ENCODE measurements around the gene RAD51C.
"Not testable (repeated sequence)": the region's sequence is repeated elsewhere in the genome, so short reads cannot be mapped to it uniquely, and the experiment has no call there.

Gene RAD51C

DNA sequence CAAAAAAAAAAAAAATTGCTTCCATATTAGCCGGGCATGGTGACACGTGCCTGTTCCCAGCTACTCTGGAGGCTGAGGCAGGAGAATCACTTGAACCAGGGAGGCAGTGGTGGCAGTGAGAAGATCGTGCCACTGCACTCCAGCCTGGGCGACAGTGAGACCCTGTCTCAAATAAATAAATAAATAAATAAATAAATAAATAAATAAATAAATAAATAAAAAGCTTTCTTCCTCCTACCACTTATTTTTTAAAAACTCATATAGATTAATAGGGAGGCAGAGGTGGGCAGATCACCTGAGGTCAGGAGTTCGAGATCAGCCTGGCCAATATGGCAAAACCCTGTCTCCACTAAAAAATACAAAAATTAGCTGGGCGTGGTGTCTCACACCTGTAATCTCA is 7.9 kb upstream of the RAD51C start:
- not testable (repeated sequence) for DNase-seq

DNA sequence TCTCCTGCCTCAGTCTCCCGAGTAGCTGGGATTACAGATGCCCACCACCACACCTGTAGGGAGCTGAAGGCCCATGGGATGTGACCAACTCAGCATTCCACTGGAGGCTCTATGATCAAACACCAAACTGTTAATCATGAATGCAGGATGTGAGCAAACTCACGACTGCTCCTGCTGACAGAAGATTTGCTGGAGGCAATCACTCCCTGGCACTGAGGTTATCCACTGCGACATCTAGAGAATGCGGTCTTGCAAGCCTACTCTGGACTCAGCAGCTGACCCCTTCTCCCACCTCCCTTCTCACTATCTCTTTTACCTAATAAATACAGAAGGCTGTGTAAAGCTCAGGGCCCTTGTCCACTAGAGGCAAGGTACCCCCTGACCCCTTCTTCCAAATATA is 5.4 kb upstream of the RAD51C start:
- no peak for DNase-seq

DNA sequence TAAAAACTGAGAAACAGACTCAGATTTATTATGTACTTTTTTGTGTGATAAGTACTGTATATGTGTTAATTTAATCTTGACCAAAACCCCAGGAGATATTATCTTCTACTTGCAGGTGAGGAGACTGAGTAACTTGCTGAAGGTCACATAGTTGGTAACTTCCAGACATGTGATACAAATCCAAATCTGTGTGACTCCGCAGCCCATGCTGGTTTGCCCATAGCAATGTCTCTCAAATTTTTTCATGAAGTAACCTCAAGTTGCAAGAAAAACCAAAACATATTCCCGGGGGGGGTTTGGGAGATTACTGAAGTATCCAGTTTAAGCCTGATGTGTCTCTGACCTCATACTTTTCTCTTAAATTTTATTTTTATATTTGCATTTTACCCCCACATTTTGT is 3.9 kb upstream of the RAD51C start:
- no peak for DNase-seq

DNA sequence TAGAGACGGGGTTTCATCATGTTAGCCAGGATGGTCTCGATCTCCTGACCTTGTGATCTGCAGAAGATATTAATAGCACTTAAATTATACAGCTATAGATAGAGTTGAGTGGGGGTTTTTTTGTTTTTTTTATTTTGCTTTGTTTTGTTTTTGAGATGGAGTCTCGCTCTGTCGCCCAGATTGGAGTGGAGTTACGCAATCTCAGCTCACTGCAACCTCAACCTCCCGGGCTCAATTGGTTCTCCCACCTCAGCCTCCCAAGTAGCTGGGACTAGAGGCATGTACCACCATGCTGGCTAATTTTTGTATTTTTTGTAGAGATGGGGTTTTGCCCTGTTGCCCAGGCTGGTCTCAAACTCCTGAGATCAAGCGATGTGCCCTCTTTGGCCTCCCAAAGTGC is 2.4 kb upstream of the RAD51C start:
- DNase-seq: not testable (repeated sequence)

DNA sequence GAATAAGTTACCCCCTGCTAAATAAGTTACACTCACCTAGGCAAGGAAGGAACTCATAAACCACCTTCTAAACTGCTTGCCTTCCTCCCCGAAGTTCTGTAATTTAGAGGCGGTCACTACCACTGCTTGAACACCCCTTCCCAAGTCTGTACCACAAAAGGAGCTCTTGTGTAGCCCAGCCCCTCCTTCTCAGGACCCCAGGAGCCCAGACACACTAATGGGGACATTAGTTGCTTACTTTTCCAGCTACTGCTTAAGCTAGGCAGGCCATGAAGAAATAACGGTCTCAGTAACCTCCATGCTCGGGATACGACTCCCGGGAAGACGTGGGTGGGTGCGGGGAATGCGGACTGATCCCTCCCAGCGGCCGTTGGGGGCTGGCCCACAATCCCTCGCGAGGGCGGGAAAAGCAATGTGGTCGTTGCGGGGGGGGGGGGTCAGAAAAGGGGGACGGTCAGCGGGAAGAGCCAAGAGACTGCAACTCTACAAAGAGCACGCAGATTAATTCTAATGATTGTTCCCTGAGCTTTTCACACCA is 632 bp upstream of the RAD51C start, which contains the start of gene TEX14:
TEX14 (minus strand) TSS at position 345 of the 538 bp plus-strand sequence. CDS start 40,044 bp downstream, outside the sequence.
- no peak for DNase-seq

DNA sequence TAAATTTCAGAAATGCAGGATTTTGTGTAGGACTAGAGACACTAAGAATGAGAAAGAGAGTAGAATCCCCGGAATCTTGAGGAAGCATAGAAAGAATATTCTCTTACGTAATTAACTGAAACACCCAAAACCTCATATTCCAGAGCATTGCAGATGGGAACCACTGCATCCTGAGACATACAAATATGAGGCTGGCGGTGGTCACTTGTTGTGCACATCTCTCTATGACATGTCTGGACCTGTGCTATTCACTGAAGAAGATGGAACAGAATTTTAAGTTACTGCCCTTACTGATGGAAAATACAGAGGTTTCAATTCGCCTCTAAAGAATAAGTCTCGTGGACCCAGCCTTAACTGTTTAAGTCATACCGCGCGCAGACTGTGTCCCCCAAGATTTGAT is 806 bp downstream of the RAD51C start:
- DNase-seq: no peak

DNA sequence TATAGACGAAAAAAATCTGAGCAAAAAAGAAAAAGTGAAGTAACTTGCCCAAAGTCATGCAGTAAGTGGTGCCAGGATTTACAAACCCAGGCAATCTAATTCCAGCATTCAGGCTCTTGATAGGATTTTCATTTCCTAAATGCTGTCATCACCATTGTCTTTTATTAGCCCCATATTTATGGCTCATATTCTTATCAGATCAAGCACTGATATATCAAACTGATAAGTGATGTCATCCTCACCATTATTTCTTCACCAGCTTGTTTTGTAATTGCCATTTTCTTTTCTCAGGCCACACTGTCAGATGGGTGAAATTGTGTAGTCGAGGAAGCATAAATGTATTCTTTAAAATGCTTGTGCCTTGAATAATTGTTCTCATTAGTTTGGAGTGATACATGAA is 1.3 kb downstream of the RAD51C start:
- no peak for DNase-seq

DNA sequence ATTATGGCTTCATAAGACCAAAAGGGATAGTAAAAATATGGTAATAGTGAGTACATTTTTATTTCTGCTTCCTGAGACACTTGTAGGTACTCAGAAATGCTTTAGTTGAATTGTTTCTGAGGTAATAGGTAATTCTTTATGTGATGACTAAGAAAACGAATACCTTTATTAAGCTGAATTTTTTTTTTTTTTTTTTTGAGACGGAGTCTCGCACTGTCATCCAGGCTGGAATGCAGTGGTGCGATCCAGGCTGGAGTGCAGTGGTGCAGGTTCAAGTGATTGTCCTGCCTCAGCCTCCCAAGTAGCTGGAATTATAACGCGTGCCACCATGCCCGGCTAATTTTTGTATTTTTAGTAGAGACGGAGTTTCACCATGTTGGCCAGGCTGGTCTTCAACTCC is 1.9 kb downstream of the RAD51C start:
- no peak for DNase-seq

DNA sequence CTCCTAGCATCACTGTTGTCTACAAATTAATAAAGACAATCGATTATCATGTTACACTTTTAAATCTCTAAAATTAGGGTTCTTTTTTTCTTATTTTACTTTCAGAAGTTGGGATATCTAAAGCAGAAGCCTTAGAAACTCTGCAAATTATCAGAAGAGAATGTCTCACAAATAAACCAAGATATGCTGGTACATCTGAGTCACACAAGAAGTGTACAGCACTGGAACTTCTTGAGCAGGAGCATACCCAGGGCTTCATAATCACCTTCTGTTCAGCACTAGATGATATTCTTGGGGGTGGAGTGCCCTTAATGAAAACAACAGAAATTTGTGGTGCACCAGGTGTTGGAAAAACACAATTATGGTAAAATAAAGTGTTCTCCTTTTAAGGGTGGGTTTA is 2.4 kb downstream of the RAD51C start:
- no peak for DNase-seq

DNA sequence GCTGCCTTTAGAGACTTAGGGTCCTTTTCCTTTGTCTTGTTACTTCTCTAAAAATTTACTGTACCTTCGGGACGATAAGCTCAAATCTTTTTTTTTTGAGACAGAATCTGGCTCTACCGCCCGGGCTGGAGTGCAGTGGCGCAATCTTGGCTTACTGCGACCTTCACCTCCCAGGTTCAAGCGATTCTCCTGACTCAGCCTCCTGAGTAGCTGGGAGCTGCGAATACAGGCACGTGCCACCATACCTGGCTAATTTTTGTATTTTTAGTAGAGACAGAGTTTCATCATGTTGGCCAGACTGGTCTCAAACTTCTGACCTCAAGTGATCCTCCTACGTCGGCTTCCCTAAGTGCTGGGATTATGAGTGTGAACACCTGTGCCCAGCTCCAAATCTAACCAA is 7.4 kb downstream of the RAD51C start:
- DNase-seq: no peak

DNA sequence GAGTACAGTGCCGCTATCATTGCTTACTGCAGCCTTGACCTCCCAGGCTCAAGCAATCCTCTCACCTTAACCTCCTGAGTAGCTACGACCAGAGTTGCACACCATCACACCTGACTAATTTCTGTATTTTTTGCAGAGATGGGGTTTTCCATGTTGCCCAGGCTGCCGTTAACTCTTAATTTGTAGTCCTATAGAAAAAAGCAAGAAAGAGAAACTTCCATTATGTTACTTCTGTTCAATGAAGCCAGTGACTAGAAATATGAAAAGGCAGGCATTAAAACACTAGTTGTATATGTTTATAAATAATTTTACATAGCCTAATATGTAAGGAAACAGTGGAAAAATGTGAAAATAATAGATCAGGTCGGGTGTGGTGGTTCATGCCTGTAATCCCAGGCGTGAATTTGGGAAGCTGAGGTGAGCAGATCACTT is 9.7 kb downstream of the RAD51C start:
- DNase-seq: no peak

DNA sequence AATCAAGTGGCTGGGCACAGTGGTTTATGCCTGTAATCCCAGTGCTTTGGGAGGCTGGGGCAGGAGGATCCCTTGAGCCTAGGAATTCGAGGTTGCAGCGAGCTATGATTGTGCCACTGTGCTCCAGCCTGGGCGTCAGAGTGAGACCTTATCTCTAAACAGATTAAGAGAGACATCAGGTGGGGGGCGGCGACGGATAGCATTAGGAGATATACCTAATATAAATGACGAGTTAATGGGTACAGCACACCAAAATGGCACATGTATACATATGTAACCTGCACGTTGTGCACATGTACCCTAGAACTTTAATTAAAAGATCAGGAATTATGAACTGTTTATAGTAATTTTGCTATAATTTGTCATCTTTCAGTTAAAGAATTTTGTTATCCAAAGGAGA is 10.3 kb downstream of the RAD51C start:
- DNase-seq: no peak

DNA sequence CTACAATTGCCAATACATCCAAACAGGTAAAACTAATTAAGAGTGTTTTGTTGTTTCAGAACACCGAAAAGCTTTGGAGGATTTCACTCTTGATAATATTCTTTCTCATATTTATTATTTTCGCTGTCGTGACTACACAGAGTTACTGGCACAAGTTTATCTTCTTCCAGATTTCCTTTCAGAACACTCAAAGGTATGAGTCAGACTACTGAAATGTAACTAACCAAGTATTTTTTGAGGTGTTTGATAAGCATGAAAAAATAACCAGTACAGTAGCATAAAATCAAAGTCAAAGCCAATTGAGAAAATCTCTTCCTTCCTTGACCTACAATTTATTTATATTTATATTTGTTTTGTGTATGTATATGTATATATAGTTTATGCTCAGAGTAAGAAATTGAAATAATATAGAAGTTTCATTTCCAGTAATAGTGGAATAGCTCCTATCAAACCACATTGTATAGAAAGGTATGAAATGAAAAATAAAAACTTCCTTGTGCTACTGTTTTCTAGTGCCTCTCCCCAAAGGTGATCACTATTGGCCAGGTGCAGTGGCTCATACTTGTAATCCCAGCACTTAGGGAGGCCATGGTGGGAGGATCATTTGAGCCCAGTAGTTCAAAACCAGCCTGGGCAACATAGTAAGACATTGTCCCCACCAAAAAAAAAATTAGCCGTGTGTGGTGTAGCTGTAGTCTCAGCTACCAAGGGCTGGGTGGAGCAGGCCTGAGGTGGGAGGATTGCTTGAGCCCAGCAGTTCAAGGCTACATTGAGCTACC is 10.9 kb downstream of the RAD51C start:
- no peak for DNase-seq

DNA sequence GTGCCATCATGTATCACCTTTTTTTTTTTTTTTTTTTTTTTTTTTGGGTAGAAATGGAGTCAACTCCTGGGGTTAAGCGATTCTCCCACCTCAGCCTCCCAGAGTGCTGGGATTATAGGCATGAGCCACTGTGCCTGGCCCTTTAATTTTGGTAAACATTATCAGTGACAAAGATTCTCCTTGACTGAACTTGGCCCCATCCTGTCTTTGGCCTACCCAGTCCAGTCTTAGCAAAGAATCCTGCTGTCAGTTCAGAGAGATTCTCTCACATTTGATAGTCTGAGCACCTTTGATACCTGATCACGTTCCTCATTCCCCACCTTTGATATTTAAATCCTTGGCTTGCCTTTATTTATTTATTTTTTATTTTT is 11.5 kb downstream of the RAD51C start:
- no peak for DNase-seq

DNA sequence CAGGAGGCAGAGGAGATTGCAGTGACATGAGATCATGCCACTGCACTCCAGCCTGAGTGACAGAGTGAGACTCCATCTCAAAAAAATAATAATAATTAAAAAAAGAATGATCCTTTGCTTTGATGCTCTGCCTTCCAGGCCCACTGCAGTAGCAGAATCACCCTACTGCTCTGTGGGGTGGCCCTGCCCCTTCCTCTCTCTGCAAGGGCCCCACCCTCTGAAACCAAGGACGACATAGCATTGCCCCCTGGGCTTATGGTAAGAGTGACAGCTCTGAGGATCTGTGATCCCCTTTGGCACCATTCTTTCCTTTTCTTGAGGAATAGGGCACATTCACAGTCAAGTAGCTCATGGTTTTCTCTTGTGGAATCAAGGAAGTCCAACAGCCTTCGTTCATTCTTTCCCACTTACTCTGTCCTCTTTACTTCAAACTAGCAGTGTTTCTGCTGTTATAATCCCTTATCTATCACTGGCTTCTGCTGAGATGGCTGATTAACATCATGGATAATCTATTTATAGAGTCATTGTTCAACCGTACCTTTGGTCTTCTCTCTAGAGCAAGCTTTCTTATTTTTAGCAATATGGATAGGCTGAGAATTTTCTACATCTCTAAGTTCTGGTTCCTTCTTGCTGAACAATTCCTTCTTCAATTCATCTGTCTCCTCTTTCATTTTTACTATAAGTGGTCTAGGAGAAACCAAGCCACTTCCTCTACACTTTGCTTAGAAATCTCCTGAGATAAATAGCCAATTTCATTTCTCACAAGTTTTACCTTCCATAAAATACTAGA is 14.1 kb downstream of the RAD51C start:
- no peak for DNase-seq

DNA sequence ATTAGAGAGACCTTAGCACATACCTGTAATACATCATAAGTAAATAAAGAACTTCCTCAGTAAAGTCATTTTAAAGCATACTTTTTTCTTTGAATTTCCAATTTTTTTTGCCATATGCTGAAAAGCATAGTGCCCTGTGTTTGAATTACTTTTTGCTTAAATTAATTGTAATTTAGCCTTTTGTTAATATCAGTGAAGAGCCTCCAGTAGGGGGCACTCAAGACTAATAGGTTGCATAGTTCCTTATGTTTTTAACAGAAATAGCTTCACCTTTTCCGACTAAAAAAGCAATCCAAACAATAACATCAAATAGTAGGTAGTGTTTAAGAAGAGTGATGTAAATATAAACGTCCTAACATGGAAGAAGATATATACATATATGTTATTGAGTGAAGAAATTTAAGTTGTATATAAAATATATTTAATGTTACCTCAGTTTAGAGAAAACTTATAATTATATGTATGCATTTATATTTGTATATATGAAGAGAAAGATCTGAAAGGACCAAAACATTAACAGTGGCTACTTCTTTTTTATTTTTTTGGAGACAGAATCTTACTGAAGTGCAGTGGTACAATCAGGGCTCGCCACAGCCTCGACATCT is 18.6 kb downstream of the RAD51C start:
- DNase-seq: peak; percentile 2

DNA sequence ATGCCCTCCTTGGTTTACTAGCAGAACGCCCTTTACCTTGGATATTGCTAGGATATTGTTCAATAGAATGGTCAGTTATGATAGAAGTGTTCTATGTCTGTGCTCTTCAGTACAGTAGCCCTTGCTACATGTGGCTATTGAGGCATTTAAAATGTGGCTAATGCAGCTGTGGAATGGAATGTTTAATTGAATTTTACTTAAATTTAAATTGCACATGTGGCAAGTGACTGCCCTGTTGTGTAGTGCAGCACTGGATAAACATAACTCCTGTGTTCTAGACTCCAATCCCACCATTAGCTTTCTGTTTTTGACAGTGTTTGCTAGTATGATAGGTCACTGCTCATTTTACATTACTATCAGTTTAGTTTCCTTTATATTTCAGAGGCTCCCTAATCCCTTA is 29.9 kb downstream of the RAD51C start:
- DNase-seq: no peak

DNA sequence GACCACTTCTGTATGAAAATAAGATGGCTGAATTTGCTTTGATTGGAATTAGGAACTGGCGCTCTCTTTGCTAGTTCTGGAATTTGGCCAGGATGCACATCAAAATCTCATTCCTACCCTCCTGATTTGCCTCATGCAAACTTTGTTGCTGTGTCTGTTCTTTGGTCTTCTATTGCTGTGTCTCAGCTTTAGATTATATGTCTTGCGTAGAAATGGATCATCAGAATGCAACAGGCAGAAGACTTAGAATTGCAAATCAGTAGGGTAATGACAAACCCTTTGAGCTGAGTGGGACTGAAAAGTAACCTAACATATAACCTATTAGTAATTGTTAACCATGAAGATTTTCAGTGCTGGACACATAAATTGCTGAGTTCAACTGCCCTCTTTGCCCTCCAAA is 30.3 kb downstream of the RAD51C start:
- DNase-seq: no peak

DNA sequence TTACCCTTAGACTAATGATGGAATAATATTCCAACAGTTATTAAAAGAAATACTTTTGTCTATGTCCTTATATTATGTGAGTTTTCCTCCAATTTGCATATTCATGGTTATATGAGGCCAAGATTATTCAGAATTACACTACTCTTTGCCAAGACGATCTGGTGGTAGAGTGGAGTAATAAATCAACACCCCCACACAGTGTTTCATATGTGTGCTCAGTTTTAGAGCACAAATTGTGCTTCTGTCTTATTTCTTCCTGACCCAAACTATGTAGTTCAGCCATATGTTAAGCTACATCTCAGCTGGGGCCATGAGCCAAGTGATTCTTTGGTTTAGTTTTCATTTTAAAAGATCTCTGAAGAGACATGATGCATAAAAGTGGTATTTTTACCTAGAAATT is 36.4 kb downstream of the RAD51C start:
- DNase-seq: no peak

DNA sequence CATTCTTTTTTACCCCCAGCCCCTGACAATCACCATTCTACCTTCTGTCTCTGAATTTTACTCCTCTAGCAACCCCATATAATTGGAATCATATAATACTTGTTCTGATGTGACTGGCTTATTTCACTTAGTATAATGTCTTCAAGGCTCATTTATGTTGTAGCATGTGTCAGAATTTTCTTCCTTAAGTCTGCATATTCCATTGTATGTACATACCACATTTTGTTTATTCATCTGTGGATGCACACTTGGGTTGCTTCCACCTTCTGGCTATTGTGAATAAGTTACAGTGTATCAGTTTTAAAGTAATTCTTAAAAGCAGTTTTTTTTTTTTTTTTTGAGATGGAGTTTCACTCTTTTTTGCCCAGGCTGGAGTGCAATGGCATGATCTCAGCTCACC is 38.5 kb downstream of the RAD51C start:
- no peak for DNase-seq

DNA sequence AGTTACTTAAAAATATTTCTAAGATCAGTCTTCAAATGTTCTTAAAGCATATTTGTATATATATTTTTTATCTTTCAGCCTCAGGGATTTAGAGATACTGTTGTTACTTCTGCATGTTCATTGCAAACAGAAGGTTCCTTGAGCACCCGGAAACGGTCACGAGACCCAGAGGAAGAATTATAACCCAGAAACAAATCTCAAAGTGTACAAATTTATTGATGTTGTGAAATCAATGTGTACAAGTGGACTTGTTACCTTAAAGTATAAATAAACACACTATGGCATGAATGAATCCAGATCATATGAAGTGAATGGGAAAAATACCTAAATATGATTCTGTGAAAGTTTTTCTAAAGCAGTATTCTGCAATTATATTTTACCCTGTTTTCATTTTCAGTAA is 41.6 kb downstream of the RAD51C start:
- no peak for DNase-seq

DNA sequence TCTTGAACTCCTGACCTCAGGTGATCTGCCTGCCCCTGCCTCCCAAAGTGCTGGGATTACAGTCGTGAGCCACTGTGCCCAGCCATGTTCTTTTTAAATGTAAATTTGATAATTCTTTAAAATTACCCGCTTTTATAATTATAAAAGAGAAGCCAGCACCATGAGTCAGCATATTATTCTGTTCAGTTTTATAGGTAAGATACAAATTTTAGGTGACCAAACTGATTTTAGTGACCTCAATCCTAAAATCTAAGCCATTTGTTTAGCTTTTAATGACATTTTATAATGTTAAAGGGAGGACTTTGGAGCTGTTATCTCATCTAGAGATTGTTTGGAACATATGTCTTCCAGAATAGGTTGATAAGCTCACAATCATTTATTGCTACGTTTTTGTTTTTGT is 42.4 kb downstream of the RAD51C start:
- no peak for DNase-seq

DNA sequence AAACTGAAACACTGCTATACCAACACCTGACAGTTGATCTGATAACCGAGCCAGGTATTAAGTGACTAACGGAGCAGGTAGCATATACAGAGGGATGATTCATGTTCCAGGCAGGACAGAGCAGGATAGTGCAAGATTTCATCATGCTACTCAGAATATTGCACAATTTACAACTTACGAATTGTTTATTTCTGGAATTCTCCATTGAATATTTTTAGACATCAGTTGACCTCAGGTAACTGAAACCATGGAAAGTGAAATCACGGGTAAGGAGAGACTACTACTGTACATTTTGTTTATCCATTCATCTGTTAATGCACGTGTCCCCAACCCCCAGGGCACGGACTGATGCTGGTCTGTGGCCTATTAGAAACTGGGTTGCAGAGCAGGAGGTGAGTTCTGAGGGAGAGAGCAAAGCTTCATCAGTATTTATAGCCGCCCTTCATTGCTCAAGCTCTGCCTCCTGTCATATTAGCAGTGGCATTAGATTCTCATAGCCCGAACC is 48.8 kb downstream of the RAD51C start:
- no peak for DNase-seq

DNA sequence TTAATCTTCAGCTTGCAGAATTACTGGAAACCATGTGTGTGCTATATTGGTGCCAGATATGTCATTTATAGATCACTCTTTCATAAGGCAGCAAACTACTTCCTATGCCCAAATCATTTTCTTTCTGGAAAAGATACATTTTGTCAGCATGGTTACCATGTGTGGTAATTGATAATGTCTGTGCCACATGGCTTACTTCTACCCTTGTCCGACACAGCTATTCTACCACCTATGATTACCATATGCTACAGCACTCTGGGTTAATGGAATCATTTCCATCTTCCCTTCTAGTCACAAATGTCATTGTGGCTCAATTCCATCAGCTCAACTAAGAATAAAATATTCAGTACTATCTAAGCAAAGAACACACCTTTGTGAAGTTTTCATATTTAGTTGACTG is 55.3 kb downstream of the RAD51C start:
- no peak for DNase-seq

Measured in DMS153 (cell line).